ENCODE data around the gene SLC34A3.

SLC34A3 gene

DNA sequence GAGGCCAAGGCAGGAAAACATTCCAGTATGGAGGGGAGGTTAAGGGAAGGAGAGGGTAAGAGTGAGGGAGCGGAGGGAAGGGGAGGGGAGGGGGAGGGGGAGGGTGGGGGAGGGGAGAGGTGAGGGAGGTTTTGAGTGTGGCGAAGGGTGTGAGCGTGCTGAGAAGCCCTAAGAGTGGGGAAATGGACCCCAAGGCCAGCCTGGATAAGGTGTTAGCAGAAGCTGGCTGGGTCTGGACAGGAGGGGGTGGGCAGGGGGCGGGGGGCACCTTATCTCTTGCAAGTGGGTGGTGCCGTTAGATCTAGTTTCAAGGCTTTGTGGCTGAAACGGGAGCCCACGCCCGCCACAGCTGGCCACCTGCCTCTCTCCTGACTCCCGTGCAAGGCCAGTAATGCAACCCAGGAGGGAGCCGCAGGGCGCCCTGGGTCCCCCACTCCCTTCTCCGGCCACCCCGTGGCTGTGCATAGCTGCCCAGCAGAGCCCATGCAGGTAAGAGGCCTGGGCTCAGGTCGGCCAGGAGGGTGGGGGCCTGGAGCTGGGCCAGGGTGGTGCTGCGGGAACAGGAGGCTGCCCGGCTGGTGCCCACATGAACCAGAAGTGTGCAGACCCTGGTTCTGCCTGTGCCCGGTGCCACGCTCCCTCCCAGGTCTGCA is 2.7 kb upstream of the SLC34A3 start:
- H3K27me3 ChIP-seq (replicated peaks; ENCODE audit: control insufficient read depth, insufficient read depth, low read length), result peaks cover 24% of the 10 kb centered on the region
- H3K9me3 ChIP-seq (ENCODE audit: control insufficient read depth, low read length), result no peaks in the 10 kb centered on the region
- no peak for DNase-seq (ENCODE audit: low read depth)
- H3K36me3 ChIP-seq (ENCODE audit: control insufficient read depth, insufficient read depth, low read length, severe bottlenecking), result no peaks in the 10 kb centered on the region
- peaks cover 11% of the 10 kb centered on the region for H3K4me1 ChIP-seq (ENCODE audit: control insufficient read depth, insufficient read depth, low read length)
- no peak overlapping the region for H3K9ac ChIP-seq (ENCODE audit: low read length)
- H3K4me3 ChIP-seq (ENCODE audit: low read length), result no peak overlapping the region

DNA sequence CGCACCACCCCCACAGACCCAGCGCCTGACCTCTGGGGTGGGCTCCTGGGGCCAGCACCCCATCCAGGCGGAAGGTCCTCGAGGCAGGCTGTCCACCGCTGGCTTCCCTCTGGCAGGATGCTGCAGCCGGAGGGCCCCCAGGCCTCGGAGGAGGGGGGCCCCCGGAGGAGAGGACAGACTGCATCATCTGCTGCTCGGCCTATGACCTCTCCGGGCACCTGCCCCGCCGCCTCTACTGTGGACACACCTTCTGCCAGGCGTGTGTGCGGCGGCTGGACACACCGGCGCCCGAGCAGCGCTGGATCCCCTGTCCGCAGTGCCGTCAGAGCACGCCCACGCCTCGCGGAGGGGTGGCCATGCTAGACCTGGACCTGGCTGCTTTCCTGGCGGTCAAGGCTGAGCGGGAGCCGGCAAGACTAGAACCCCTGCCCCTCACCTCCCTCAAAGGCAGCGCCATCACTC is 2.2 kb upstream of the SLC34A3 start:
- Histone ChIP-seq H3K4me1 (ENCODE audit: control insufficient read depth, insufficient read depth, low read length) (peaks cover 9% of the 10 kb centered on the region), H3K9ac (ENCODE audit: low read length) (no peak overlapping the region), H3K27me3 (replicated peaks; ENCODE audit: control insufficient read depth, insufficient read depth, low read length) (peaks cover 24% of the 10 kb centered on the region), H3K4me3 (ENCODE audit: low read length) (no peak overlapping the region), H3K36me3 (ENCODE audit: control insufficient read depth, insufficient read depth, low read length, severe bottlenecking) (no peaks in the 10 kb centered on the region), H3K9me3 (ENCODE audit: control insufficient read depth, low read length) (no peaks in the 10 kb centered on the region)
- DNase-seq (ENCODE audit: low read depth), result no peak

DNA sequence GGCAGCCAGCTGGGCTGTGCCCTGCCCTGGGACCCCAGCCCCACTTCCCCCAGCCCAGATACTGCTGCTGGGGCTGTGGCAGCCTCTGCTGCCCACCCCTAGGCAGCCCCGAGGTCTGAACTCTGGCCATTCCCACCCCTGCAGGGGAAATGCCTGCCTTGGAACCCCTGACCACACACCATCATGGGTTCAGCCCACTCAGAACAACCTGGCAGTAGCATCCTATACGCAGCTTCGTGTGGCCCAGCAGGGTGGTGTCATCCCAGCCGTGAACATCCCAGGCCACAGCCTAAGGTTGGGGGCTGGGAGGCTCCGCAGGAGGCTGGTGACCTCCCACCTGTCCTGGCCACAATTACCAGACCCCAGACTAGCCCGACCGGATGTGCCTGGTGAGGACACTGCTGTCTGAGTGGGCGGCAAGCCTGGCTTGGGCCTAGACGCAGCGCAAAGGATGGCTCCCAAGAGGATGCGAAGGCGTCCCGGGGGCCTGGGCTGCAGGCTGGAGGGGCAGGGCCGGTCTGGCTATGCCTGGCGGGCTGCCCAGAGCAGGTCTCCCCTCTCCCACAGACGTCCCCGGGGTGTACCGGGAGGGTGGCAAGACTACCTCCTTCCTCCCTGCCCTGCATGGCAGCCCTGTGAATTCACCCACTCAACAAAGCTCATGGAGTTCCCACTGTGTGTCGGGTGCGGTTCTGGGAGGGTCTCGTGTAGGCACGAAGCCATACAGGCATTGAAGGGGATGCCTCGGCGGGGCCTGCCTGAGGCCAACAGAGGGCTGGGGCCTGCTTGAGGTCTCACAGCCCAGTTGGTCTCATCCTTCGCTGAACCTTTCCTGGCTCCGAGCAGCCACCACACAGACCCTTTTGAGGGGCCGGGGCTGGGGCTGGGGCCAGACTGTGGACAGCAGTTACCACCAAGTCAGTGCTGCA is 1.5 kb upstream of the SLC34A3 start:
- Histone ChIP-seq H3K4me1 (ENCODE audit: control insufficient read depth, insufficient read depth, low read length) (peaks cover 5% of the 10 kb centered on the region), H3K9me3 (ENCODE audit: control insufficient read depth, low read length) (no peaks in the 10 kb centered on the region), H3K27me3 (replicated peaks; ENCODE audit: control insufficient read depth, insufficient read depth, low read length) (peaks cover 24% of the 10 kb centered on the region), H3K4me3 (ENCODE audit: low read length) (no peak overlapping the region), H3K9ac (ENCODE audit: low read length) (no peak overlapping the region), H3K36me3 (ENCODE audit: control insufficient read depth, insufficient read depth, low read length, severe bottlenecking) (no peaks in the 10 kb centered on the region)
- DNase-seq (ENCODE audit: low read depth), result no peak

DNA sequence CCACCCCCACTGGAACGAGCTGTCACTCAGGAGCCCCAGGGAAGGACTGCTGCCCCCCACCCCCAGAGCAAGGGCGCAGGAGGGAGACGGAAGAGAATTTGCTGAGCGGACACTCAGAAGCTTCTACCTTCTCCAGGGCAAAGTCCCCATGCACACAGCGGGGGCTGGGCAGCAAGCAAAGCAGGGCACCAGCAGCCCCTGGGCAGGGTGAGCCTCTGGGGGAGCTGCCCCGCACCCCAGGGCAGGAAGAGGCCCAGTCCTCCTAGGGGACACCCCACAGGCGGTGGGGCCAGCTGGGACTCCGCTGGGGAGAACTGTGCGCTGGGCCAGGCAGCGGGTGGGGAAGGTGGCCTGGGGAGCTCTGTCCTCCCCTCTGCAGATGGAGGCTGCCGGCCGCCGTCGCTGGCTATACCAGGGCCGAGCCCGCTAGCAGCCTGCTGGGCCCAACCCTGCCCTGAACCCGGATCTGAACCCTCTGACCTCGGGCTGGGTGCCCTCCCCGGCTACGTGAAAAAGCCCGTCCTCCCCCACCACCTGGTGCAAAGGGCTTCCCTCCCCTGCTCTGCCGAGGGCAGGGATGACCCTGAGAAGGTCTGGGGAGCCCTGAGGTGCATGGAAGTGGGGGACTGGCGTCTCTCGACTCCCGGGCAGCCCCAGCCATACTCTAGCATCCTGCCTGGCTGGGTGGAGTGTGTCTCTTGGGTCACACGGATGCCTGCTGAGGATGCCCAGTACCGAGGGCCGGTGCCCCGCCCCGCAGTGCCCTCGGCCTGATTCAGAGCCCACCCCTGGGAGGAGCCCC is 597 bp upstream of the SLC34A3 start:
- Histone ChIP-seq H3K4me3 (ENCODE audit: low read length) (no peak overlapping the region), H3K9me3 (ENCODE audit: control insufficient read depth, low read length) (no peaks in the 10 kb centered on the region), H3K4me1 (ENCODE audit: control insufficient read depth, insufficient read depth, low read length) (peaks cover 5% of the 10 kb centered on the region), H3K9ac (ENCODE audit: low read length) (no peak overlapping the region), H3K36me3 (ENCODE audit: control insufficient read depth, insufficient read depth, low read length, severe bottlenecking) (no peaks in the 10 kb centered on the region), H3K27me3 (replicated peaks; ENCODE audit: control insufficient read depth, insufficient read depth, low read length) (peaks cover 24% of the 10 kb centered on the region)
- DNase-seq (ENCODE audit: low read depth), result no peak

DNA sequence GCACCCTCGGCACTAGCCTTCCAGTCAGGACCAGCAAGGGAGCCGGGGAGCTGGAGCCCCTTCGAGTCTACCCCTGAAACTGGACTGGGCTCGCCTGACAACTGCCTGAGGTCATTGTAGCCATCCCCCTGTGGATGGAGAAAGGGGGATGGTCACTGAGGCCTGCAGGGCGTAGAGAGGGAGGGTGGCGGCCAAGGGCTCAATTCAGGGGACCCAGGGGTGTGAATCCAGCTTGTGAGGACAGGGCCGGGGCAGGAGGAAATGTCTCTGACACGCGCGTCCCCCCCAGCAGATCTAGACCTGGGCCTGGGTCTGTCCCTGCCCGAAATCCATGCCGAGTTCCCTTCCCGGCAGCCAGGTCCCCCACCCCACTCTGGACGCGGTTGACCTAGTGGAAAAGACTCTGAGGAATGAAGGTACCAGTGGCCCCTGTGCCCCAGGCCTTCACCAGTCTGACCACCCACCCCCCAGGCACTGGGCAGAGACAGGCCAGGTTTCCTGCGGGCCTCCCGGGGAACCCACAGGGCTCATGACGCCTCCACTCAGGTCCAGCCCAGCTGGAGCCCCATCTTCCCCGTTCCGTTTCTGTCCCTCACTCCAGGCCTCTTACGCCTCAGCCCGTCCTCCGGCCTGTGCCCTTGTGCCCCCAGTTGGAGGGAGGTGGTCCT is 805 bp downstream of the SLC34A3 start:
- Histone ChIP-seq H3K27me3 (replicated peaks; ENCODE audit: control insufficient read depth, insufficient read depth, low read length) (peaks cover 30% of the 10 kb centered on the region), H3K36me3 (ENCODE audit: control insufficient read depth, insufficient read depth, low read length, severe bottlenecking) (no peaks in the 10 kb centered on the region), H3K9me3 (ENCODE audit: control insufficient read depth, low read length) (no peaks in the 10 kb centered on the region), H3K4me1 (ENCODE audit: control insufficient read depth, insufficient read depth, low read length) (peaks cover 10% of the 10 kb centered on the region), H3K9ac (ENCODE audit: low read length) (no peak overlapping the region), H3K4me3 (ENCODE audit: low read length) (no peak overlapping the region)
- no peak for DNase-seq (ENCODE audit: low read depth)

DNA sequence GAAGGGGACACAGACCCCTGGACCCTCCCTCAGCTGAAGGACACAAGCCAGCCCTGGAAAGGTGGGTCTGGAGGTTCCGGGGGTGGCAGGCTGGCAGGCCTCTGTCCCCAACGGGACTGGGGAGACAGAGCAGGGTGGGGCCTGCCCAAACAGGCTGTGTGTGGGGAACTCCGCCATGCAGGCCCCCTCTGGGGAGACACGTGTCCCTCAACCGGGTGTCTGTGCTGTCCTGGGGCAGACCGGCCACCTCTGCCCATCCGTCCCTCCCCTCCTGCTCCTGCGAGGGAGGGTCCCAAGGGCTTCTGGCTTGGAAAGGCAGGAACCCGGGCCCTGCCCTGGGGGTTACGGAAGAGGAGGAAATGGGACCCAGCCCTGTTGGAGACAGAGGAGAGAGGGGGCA is 1.4 kb downstream of the SLC34A3 start:
- H3K36me3 ChIP-seq (ENCODE audit: control insufficient read depth, insufficient read depth, low read length, severe bottlenecking), result no peaks in the 10 kb centered on the region
- no peaks in the 10 kb centered on the region for H3K9me3 ChIP-seq (ENCODE audit: control insufficient read depth, low read length)
- H3K4me1 ChIP-seq (ENCODE audit: control insufficient read depth, insufficient read depth, low read length), result peaks cover 14% of the 10 kb centered on the region
- no peak overlapping the region for H3K4me3 ChIP-seq (ENCODE audit: low read length)
- peaks cover 30% of the 10 kb centered on the region for H3K27me3 ChIP-seq (replicated peaks; ENCODE audit: control insufficient read depth, insufficient read depth, low read length)
- no peak for DNase-seq (ENCODE audit: low read depth)
- no peak overlapping the region for H3K9ac ChIP-seq (ENCODE audit: low read length)

DNA sequence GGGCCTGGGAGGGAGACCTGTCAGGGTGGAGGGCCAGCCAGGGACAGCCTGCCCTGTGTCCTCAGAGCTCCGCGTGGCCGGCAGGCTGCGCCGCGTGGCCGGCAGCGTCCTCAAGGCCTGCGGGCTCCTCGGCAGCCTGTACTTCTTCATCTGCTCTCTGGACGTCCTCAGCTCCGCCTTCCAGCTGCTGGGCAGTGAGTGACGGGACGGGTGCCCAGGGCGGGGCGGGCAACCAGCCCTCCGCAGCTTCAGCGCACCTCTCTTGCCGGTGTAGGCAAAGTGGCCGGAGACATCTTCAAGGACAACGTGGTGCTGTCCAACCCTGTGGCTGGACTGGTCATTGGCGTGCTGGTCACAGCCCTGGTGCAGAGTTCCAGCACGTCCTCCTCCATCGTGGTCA is 1.8 kb downstream of the SLC34A3 start:
- no peak overlapping the region for H3K4me3 ChIP-seq (ENCODE audit: low read length)
- H3K36me3 ChIP-seq (ENCODE audit: control insufficient read depth, insufficient read depth, low read length, severe bottlenecking), result no peaks in the 10 kb centered on the region
- H3K4me1 ChIP-seq (ENCODE audit: control insufficient read depth, insufficient read depth, low read length), result peaks cover 10% of the 10 kb centered on the region
- H3K27me3 ChIP-seq (replicated peaks; ENCODE audit: control insufficient read depth, insufficient read depth, low read length), result peaks cover 30% of the 10 kb centered on the region
- no peaks in the 10 kb centered on the region for H3K9me3 ChIP-seq (ENCODE audit: control insufficient read depth, low read length)
- no peak overlapping the region for H3K9ac ChIP-seq (ENCODE audit: low read length)
- no peak for DNase-seq (ENCODE audit: low read depth)

DNA sequence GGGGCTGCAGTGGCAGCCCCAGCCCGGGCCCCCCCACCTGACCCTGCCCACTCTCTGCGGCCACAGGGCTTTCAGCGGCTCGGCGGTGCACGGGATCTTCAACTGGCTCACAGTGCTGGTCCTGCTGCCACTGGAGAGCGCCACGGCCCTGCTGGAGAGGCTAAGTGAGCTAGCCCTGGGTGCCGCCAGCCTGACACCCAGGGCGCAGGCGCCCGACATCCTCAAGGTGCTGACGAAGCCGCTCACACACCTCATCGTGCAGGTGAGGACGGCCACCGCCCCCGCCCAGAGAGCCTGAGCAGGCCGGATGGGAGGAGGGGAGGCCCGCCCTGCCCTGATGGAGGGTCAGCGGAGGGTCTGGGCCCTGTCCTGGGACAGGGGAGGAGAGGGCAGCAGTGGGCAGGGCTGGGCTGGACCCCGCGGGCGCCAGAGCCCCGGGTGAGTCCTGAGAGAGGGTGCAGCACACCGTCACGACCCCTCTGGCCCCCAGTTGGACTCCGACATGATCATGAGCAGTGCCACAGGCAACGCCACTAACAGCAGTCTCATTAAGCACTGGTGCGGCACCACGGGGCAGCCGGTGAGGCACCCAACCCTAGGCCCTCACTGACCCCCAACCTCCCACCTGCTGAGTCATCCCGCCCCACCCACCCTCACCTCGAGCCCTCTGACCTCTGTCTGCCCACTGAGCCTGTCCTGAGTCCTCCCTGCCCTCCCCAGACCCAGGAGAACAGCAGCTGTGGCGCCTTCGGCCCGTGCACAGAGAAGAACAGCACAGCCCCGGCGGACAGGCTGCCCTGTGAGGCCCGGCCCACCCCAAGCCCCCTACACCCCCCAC is 2.7 kb downstream of the SLC34A3 start:
- peaks cover 30% of the 10 kb centered on the region for H3K27me3 ChIP-seq (replicated peaks; ENCODE audit: control insufficient read depth, insufficient read depth, low read length)
- H3K9ac ChIP-seq (ENCODE audit: low read length), result no peak overlapping the region
- H3K36me3 ChIP-seq (ENCODE audit: control insufficient read depth, insufficient read depth, low read length, severe bottlenecking), result no peaks in the 10 kb centered on the region
- no peaks in the 10 kb centered on the region for H3K9me3 ChIP-seq (ENCODE audit: control insufficient read depth, low read length)
- DNase-seq (ENCODE audit: low read depth), result no peak
- H3K4me1 ChIP-seq (ENCODE audit: control insufficient read depth, insufficient read depth, low read length), result peaks cover 11% of the 10 kb centered on the region
- H3K4me3 ChIP-seq (ENCODE audit: low read length), result no peak overlapping the region

DNA sequence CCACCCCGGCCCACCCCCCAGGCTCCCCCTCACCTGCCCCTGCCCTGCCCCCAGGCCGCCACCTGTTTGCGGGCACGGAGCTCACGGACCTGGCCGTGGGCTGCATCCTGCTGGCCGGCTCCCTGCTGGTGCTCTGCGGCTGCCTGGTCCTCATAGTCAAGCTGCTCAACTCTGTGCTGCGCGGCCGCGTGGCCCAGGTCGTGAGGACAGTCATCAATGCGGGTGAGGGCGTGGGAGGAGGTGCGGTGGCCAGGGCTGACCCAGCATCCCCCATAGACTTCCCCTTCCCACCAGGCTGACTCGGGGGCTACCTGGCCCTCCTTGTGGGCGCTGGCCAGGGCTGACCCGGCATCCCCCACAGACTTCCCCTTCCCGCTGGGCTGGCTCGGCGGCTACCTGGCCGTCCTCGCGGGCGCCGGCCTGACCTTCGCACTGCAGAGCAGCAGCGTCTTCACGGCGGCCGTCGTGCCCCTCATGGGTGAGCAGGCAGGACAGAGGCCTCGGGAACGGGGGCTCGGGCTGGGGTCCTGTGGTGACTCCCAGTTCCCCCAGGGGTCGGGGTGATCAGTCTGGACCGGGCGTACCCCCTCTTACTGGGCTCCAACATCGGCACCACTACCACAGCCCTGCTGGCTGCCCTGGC is 3.5 kb downstream of the SLC34A3 start:
- DNase-seq (ENCODE audit: low read depth), result no peak
- H3K27me3 ChIP-seq (replicated peaks; ENCODE audit: control insufficient read depth, insufficient read depth, low read length), result peaks cover 24% of the 10 kb centered on the region
- no peaks in the 10 kb centered on the region for H3K36me3 ChIP-seq (ENCODE audit: control insufficient read depth, insufficient read depth, low read length, severe bottlenecking)

More for the DNA sequence above, 3.5 kb downstream of the SLC34A3 start:
- Histone ChIP-seq H3K9ac (ENCODE audit: low read length) (no peak overlapping the region), H3K4me3 (ENCODE audit: low read length) (no peak overlapping the region), H3K4me1 (ENCODE audit: control insufficient read depth, insufficient read depth, low read length) (peaks cover 19% of the 10 kb centered on the region), H3K9me3 (ENCODE audit: control insufficient read depth, low read length) (no peaks in the 10 kb centered on the region)
